OCI-LY7 (cell line): ENCODE measurements around the gene CD74.

Experiments
- EZH2phosphoT487 ChIP-seq: fragments of 200-600 bp; sonication (generic); IDR thresholded peaks from 2 replicates; pipeline ENCODE4 v1.6.1; 2018; ENCODE audit warnings: low read depth, borderline replicate concordance, mild to moderate bottlenecking, mixed run types, antibody characterized with exemption, low read length, moderate library complexity, mixed read lengths
- TF ChIP-seq, protein P1 (sequence below): fragments of 200-600 bp; sonication (generic); conservative IDR thresholded peaks from 2 replicates; pipeline ENCODE4 v1.5.1; 2014; ENCODE audit warnings: mild to moderate bottlenecking, antibody characterized with exemption, low read length, moderate library complexity, mixed read lengths

GRCh38 chr5:150451594-150451993 lies 38.9 kb upstream of the CD74 start:
- TF ChIP-seq, protein P1, sequence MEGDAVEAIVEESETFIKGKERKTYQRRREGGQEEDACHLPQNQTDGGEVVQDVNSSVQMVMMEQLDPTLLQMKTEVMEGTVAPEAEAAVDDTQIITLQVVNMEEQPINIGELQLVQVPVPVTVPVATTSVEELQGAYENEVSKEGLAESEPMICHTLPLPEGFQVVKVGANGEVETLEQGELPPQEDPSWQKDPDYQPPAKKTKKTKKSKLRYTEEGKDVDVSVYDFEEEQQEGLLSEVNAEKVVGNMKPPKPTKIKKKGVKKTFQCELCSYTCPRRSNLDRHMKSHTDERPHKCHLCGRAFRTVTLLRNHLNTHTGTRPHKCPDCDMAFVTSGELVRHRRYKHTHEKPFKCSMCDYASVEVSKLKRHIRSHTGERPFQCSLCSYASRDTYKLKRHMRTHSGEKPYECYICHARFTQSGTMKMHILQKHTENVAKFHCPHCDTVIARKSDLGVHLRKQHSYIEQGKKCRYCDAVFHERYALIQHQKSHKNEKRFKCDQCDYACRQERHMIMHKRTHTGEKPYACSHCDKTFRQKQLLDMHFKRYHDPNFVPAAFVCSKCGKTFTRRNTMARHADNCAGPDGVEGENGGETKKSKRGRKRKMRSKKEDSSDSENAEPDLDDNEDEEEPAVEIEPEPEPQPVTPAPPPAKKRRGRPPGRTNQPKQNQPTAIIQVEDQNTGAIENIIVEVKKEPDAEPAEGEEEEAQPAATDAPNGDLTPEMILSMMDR: no peak
- TF ChIP-seq EZH2phosphoT487: no peak
